Aorta (tissue), 5 donors: Measurements from ENCODE around the gene TTC3. TPM values are rescaled to one million over a fixed set of nuclear protein-coding genes. Genes with fewer than 3 reads are reported as not detected.

Source experiments
- ATAC-seq: fragments of 200-7000 bp; cut with Tn5 transposase; one replicate; pipeline ENCODE4 v1.9.1; 2022; ENCODE audit warnings: moderate library complexity; ENCODE audit not compliant: low FRiP score
- DNase-seq, 2 donors: peaks; one replicate each; pipeline ENCODE4 v3.0.0-alpha.2; 2020
- H3K27ac ChIP-seq, 2 donors: one replicate each; pipeline ENCODE4 v1.5.1; 2013; ENCODE audit warnings: low read length in 2 of 2, mild to moderate bottlenecking in 2 of 2, moderate library complexity in 2 of 2, control low read depth in 1 of 2, inconsistent platforms in 1 of 2, low read depth in 1 of 2
- H3K27me3 ChIP-seq, 2 donors: one replicate each; pipeline ENCODE4 v1.6.1; 2013; ENCODE audit warnings: control low read depth in 1 of 2, low read length in 1 of 2, mild to moderate bottlenecking in 1 of 2, moderate library complexity in 1 of 2; ENCODE audit not compliant: insufficient read depth in 2 of 2, control insufficient read depth in 1 of 2
- H3K36me3 ChIP-seq, 2 donors: one replicate each; pipeline ENCODE4 v1.6.1; 2013; ENCODE audit warnings: control low read depth in 1 of 2, low read length in 1 of 2, mild to moderate bottlenecking in 1 of 2; ENCODE audit not compliant: insufficient read depth in 2 of 2, control insufficient read depth in 1 of 2
- H3K4me1 ChIP-seq, 2 donors: one replicate each; pipeline ENCODE4 v1.6.1; 2013; ENCODE audit warnings: low read length in 2 of 2, control low read depth in 1 of 2, mild to moderate bottlenecking in 1 of 2, moderate library complexity in 1 of 2; ENCODE audit not compliant: insufficient read depth in 2 of 2, control insufficient read depth in 1 of 2
- H3K4me3 ChIP-seq, 2 donors: one replicate each; pipeline ENCODE4 v1.5.1; 2013; ENCODE audit warnings: low read length in 2 of 2, control low read depth in 1 of 2, mild to moderate bottlenecking in 1 of 2
- H3K9me3 ChIP-seq: one replicate; pipeline ENCODE4 v1.6.1; 2013; ENCODE audit warnings: mild to moderate bottlenecking, low read length; ENCODE audit not compliant: control insufficient read depth
- WGBS, 2 donors: extraction: QIAGEN DNeasy Blood & Tissue Kit; methylation state at CpG; one replicate each; pipeline ENCODE4 v1.1.7; 2013; 5-methylcytosine and 5-hydroxymethylcytosine counted together
- intact Hi-C, 2 donors: fragments of 100-400 bp; cut with DNase I; formaldehyde crosslinking; loops; one replicate each; pipeline versions ENCODE4 v1.14.2 to v1.15.0; 2022
- polyA plus RNA-seq, 2 donors: library from polyadenylated mRNA; stranded (reverse); fragments of 200-250 nt; gene quantifications; one replicate each; pipeline ENCODE4 v1.2.3, GENCODE V29; 2013
- total RNA-seq, 2 donors: library from RNA; stranded (reverse); fragmentation: NEBNext Ultra II Directional; extraction: Animal tissue kit (Norgen Biotek cat#: 25700); gene quantifications; one replicate each; pipeline ENCODE4 v1.2.1, GENCODE V29; 2021
- donor health status: healthy with polysubstance abuse.
- donor health status: Bipolar disorder and iron deficiency.
- donor health status: DM: no; HTN: no; CAD: no.
- donor health status: DM: no; HTN: no; CAD: no.
- donor health status: DM: yes; HTN: yes; CAD: no.

The TTC3 gene
- total and polyA plus RNA-seq, 4 donors = 30.1 to 118 (median 72.9) TPM

GRCh38 chr21:37055271-37055855 is 17.7 kb upstream of the TTC3 start:
- ATAC-seq (no peak), DNase-seq (no peak)
- no peaks in the 10 kb centered on the region for H3K36me3 ChIP-seq
- no peak overlapping the region for H3K4me3 ChIP-seq
- H3K27me3 ChIP-seq = no peaks in the 10 kb centered on the region
- WGBS, 2 donors = 65 to 74% methylated on average over 2 of the region's 2 CpGs
- intact Hi-C loops = no loop called here
- H3K27ac ChIP-seq = no peak overlapping the region
- H3K4me1 ChIP-seq = no peaks in the 10 kb centered on the region
- H3K9me3 ChIP-seq = peaks cover 1% of the 10 kb centered on the region

GRCh38 chr21:37057614-37058013 is 15.4 kb upstream of the TTC3 start:
- Histone ChIP-seq H3K4me3 (no peak overlapping the region), H3K27me3 (no peaks in the 10 kb centered on the region), H3K36me3 (no peaks in the 10 kb centered on the region), H3K27ac (no peak overlapping the region), H3K4me1 (no peaks in the 10 kb centered on the region), H3K9me3 (peaks cover 1% of the 10 kb centered on the region)
- WGBS, 2 donors = 96% methylated on average over 7 of the region's 7 CpGs
- no peak for ATAC-seq
- intact Hi-C loops = no loop called here
- DNase-seq = no peak

- Histone ChIP-seq H3K27ac (no peak overlapping the region), H3K9me3 (peaks cover 1% of the 10 kb centered on the region), H3K36me3 (no peaks in the 10 kb centered on the region), H3K27me3 (no peaks in the 10 kb centered on the region), H3K4me3 (no peak overlapping the region), H3K4me1 (no peaks in the 10 kb centered on the region)
- no peak for DNase-seq
- intact Hi-C loops = no loop called here
- no peak for ATAC-seq
- WGBS, 2 donors = 72 to 77% methylated on average over 2 of the region's 2 CpGs
Observed at GRCh38 chr21:37058261-37058660, 14.8 kb upstream of the TTC3 start.

- intact Hi-C loops = no loop called here
Observed at GRCh38 chr21:37059181-37059580, 13.9 kb upstream of the TTC3 start.

GRCh38 chr21:37060296-37060695 is 12.8 kb upstream of the TTC3 start:
- intact Hi-C loops = no loop called here
- H3K4me3 ChIP-seq = no peak overlapping the region
- DNase-seq (no peak), ATAC-seq (peak; percentile 89)
- H3K27me3 ChIP-seq = no peaks in the 10 kb centered on the region
- no peaks in the 10 kb centered on the region for H3K4me1 ChIP-seq
- 88 to 90% methylated on average over 1 of the region's 1 CpG for WGBS, 2 donors
- no peak overlapping the region for H3K27ac ChIP-seq
- H3K9me3 ChIP-seq = peaks cover 1% of the 10 kb centered on the region
- H3K36me3 ChIP-seq = no peaks in the 10 kb centered on the region

More at GRCh38 chr21:37059181-37059580, 13.9 kb upstream of the TTC3 start:
- Histone ChIP-seq H3K27ac (no peak overlapping the region), H3K27me3 (no peaks in the 10 kb centered on the region), H3K4me3 (no peak overlapping the region), H3K9me3 (peaks cover 1% of the 10 kb centered on the region), H3K36me3 (no peaks in the 10 kb centered on the region), H3K4me1 (no peaks in the 10 kb centered on the region)
- ATAC-seq (no peak), DNase-seq (no peak)
- 73 to 76% methylated on average over 5 of the region's 5 CpGs for WGBS, 2 donors

GRCh38 chr21:37061926-37062592 is 11.0 kb upstream of the TTC3 start:
- DNase-seq = no peak
- H3K9me3 ChIP-seq = no peaks in the 10 kb centered on the region
- H3K36me3 ChIP-seq = no peaks in the 10 kb centered on the region
- ATAC-seq = peak; percentile 12
- H3K4me3 ChIP-seq = no peak overlapping the region
- H3K27ac ChIP-seq = no peak overlapping the region
- no peaks in the 10 kb centered on the region for H3K4me1 ChIP-seq
- WGBS, 2 donors = 37 to 53% methylated on average over 7 of the region's 7 CpGs
- intact Hi-C loops = no loop called here
- H3K27me3 ChIP-seq = no peaks in the 10 kb centered on the region

GRCh38 chr21:37062593-37062935 is 10.5 kb upstream of the TTC3 start:
- H3K4me1 ChIP-seq = no peaks in the 10 kb centered on the region
- intact Hi-C loops = no loop called here
- H3K4me3 ChIP-seq = no peak overlapping the region
- ATAC-seq (no peak), DNase-seq (no peak)
- H3K9me3 ChIP-seq = no peaks in the 10 kb centered on the region
- H3K27me3 ChIP-seq = no peaks in the 10 kb centered on the region
- no peaks in the 10 kb centered on the region for H3K36me3 ChIP-seq
- 76 to 79% methylated on average over 6 of the region's 6 CpGs for WGBS, 2 donors
- no peak overlapping the region for H3K27ac ChIP-seq

- H3K9me3 ChIP-seq = no peaks in the 10 kb centered on the region
- 69 to 76% methylated on average over 1 of the region's 1 CpG for WGBS, 2 donors
- no peak overlapping the region for H3K27ac ChIP-seq
- H3K4me1 ChIP-seq = no peaks in the 10 kb centered on the region
- DNase-seq (no peak), ATAC-seq (no peak)
- H3K27me3 ChIP-seq = no peaks in the 10 kb centered on the region
- no peak overlapping the region for H3K4me3 ChIP-seq
- no peaks in the 10 kb centered on the region for H3K36me3 ChIP-seq
- intact Hi-C loops = no loop called here
Observed at GRCh38 chr21:37063433-37063832, 9.6 kb upstream of the TTC3 start.

GRCh38 chr21:37064841-37065240 is 8.2 kb upstream of the TTC3 start:
- ATAC-seq = no peak

More at GRCh38 chr21:37064841-37065240, 8.2 kb upstream of the TTC3 start:
- DNase-seq = no peak
- H3K36me3 ChIP-seq = no peaks in the 10 kb centered on the region
- H3K9me3 ChIP-seq = no peaks in the 10 kb centered on the region
- intact Hi-C loops = no loop called here
- no peak overlapping the region for H3K4me3 ChIP-seq
- no peaks in the 10 kb centered on the region for H3K27me3 ChIP-seq
- no peak overlapping the region for H3K27ac ChIP-seq
- H3K4me1 ChIP-seq = no peaks in the 10 kb centered on the region
